HepG2 (cell line): ENCODE measurements around the gene PLCB2. TPM values are rescaled to one million over a fixed set of nuclear protein-coding genes. Genes with fewer than 3 reads are reported as not detected.

Experiments
- BRD4 ChIP-seq: sonication (generic); formaldehyde crosslinking; IDR thresholded peaks from 2 replicates; pipeline ENCODE4 v1.4.0; 2020; ENCODE audit warnings: missing genetic modification reagents
- ELF1 ChIP-seq: sonication (generic); formaldehyde crosslinking; IDR thresholded peaks from 2 replicates; pipeline ENCODE4 v1.4.0; 2020; ENCODE audit warnings: missing genetic modification reagents
- HNF4A ChIP-seq: sonication (generic); formaldehyde crosslinking; IDR thresholded peaks from 2 replicates; pipeline ENCODE4 v1.4.0; 2020; ENCODE audit warnings: missing genetic modification reagents
- MTF2 ChIP-seq: sonication (generic); formaldehyde crosslinking; IDR thresholded peaks from 2 replicates; pipeline ENCODE4 v1.5.0; 2020; ENCODE audit warnings: missing genetic modification reagents, borderline replicate concordance
- NR1H2 ChIP-seq: sonication (generic); formaldehyde crosslinking; IDR thresholded peaks from 2 replicates; pipeline ENCODE4 v1.8.1; 2022; ENCODE audit warnings: low read depth, missing genetic modification reagents, borderline replicate concordance
- RBAK ChIP-seq: sonication (generic); formaldehyde crosslinking; IDR thresholded peaks from 2 replicates; pipeline ENCODE4 v1.5.1; 2020; ENCODE audit warnings: mild to moderate bottlenecking, missing genetic modification reagents
- ZNF20 ChIP-seq: sonication (generic); formaldehyde crosslinking; IDR thresholded peaks from 2 replicates; pipeline ENCODE4 v1.4.0; 2020; ENCODE audit warnings: mild to moderate bottlenecking, moderate library complexity, missing genetic modification reagents
- ZNF224 ChIP-seq: sonication (generic); formaldehyde crosslinking; IDR thresholded peaks from 2 replicates; pipeline ENCODE4 v1.5.0; 2020; ENCODE audit warnings: mild to moderate bottlenecking, missing genetic modification reagents
- polyA plus RNA-seq, 8 experiments: library from polyadenylated mRNA; depleted of rRNA in 3 of 8; stranded (reverse) in 7 of 8; unstranded in 1 of 8; fragments of >200 nt; fragmentation: Illumina TruSeq in 4 of 8; extraction: Trizol in 4 of 8; gene quantifications; 2 replicates each; pipeline versions ENCODE4 v1.2.1 to v1.2.3, GENCODE V29; 2011 to 2016; ENCODE audit warnings: low read depth in 4 of 8, missing spikeins in 1 of 8, mixed read lengths in 1 of 8; ENCODE audit not compliant: insufficient read depth in 1 of 8
- total RNA-seq, 5 experiments: library from RNA; depleted of rRNA; stranded (reverse); fragments of >200 nt; fragmentation: Illumina TruSeq; extraction: Trizol; gene quantifications; 2 replicates each; pipeline ENCODE4 v1.2.3, GENCODE V29; 2016; ENCODE audit warnings: low read depth in 1 of 5
- TF ChIP-seq, protein P1 (sequence below): sonication (generic); formaldehyde crosslinking; IDR thresholded peaks from 2 replicates; pipeline ENCODE4 v1.5.0; 2020; ENCODE audit warnings: mild to moderate bottlenecking, missing genetic modification reagents, borderline replicate concordance
- TF ChIP-seq, protein P2 (sequence below): conservative IDR thresholded peaks from 2 replicates; pipeline ENCODE4 v1.6.1; 2018; ENCODE audit warnings: missing genetic modification reagents
- TF ChIP-seq, protein P3 (sequence below), 2 experiments: sonication (generic) in 1 of 2; formaldehyde crosslinking in 1 of 2; IDR thresholded peaks; 2 replicates each; pipeline versions ENCODE4 v1.6.1 to v1.9.0; 2014 to 2022; ENCODE audit warnings: antibody characterized with exemption in 1 of 2, borderline replicate concordance in 1 of 2, inconsistent platforms in 1 of 2, low read depth in 1 of 2, missing genetic modification reagents in 1 of 2
- TF ChIP-seq, protein P4 (sequence below): sonication (generic); formaldehyde crosslinking; IDR thresholded peaks from 2 replicates; pipeline ENCODE4 v1.4.0; 2020; ENCODE audit warnings: missing genetic modification reagents

PLCB2 gene
- total and polyA plus RNA-seq, 2 of the 13 experiments (the other 11 are each of a cell fraction or from before 2014, with no cell fraction given): 0.11 TPM; not detected in 1

DNA sequence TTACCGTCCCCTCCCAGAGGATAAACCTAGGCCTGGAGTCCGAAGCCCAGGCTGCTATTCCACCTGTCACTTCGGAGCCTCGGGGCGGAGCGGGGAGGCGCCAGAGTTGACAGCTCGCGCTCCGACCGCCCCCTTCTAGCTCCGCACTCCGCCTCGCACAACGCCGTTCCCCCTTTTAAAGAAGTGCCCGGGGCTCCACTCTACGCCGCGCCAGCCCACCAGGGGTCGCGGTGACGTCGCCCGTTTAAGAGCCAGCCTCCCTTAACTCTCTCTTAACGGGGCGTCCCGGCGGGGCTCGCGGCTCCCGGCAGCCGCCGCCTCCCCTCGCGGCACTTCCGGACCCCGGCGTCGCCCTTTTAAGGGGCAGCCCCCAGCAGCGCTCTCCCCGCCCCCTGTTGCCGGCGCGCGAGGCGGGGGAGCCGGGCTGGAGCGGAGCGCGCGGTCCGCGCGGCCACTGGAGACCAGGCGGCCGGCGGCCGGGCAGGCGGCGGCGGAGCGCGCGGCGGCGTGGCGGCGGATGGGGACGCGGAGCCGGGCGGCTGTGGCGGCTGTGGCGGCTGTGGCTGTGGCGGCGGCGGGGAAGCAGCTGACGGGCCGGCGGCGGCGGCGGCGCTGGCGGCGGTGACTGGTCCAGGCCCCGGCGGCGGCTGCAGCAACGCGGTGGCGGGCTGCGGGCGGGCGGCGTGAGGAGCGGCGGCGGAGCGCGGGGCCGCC is 15.7 kb upstream of the PLCB2 start, which contains the start of gene INAFM2 (continued):
- TF ChIP-seq HNF4A (CRISPR knock-in tag): no peak
- TF ChIP-seq, protein P1, sequence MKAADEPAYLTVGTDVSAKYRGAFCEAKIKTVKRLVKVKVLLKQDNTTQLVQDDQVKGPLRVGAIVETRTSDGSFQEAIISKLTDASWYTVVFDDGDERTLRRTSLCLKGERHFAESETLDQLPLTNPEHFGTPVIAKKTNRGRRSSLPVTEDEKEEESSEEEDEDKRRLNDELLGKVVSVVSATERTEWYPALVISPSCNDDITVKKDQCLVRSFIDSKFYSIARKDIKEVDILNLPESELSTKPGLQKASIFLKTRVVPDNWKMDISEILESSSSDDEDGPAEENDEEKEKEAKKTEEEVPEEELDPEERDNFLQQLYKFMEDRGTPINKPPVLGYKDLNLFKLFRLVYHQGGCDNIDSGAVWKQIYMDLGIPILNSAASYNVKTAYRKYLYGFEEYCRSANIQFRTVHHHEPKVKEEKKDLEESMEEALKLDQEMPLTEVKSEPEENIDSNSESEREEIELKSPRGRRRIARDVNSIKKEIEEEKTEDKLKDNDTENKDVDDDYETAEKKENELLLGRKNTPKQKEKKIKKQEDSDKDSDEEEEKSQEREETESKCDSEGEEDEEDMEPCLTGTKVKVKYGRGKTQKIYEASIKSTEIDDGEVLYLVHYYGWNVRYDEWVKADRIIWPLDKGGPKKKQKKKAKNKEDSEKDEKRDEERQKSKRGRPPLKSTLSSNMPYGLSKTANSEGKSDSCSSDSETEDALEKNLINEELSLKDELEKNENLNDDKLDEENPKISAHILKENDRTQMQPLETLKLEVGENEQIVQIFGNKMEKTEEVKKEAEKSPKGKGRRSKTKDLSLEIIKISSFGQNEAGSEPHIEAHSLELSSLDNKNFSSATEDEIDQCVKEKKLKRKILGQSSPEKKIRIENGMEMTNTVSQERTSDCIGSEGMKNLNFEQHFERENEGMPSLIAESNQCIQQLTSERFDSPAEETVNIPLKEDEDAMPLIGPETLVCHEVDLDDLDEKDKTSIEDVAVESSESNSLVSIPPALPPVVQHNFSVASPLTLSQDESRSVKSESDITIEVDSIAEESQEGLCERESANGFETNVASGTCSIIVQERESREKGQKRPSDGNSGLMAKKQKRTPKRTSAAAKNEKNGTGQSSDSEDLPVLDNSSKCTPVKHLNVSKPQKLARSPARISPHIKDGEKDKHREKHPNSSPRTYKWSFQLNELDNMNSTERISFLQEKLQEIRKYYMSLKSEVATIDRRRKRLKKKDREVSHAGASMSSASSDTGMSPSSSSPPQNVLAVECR (CRISPR knock-in tag): peak; percentile 88
- no peak for TF ChIP-seq MTF2 (CRISPR knock-in tag)
- TF ChIP-seq, protein P2, sequence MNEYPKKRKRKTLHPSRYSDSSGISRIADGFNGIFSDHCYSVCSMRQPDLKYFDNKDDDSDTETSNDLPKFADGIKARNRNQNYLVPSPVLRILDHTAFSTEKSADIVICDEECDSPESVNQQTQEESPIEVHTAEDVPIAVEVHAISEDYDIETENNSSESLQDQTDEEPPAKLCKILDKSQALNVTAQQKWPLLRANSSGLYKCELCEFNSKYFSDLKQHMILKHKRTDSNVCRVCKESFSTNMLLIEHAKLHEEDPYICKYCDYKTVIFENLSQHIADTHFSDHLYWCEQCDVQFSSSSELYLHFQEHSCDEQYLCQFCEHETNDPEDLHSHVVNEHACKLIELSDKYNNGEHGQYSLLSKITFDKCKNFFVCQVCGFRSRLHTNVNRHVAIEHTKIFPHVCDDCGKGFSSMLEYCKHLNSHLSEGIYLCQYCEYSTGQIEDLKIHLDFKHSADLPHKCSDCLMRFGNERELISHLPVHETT (CRISPR knock-in tag): no peak
- TF ChIP-seq, protein P3, sequence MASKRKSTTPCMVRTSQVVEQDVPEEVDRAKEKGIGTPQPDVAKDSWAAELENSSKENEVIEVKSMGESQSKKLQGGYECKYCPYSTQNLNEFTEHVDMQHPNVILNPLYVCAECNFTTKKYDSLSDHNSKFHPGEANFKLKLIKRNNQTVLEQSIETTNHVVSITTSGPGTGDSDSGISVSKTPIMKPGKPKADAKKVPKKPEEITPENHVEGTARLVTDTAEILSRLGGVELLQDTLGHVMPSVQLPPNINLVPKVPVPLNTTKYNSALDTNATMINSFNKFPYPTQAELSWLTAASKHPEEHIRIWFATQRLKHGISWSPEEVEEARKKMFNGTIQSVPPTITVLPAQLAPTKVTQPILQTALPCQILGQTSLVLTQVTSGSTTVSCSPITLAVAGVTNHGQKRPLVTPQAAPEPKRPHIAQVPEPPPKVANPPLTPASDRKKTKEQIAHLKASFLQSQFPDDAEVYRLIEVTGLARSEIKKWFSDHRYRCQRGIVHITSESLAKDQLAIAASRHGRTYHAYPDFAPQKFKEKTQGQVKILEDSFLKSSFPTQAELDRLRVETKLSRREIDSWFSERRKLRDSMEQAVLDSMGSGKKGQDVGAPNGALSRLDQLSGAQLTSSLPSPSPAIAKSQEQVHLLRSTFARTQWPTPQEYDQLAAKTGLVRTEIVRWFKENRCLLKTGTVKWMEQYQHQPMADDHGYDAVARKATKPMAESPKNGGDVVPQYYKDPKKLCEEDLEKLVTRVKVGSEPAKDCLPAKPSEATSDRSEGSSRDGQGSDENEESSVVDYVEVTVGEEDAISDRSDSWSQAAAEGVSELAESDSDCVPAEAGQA (IDR thresholded peaks at IDR 0.05; ENCODE audit: low read depth): peak; percentile 12; the same call in 1 of the 2 replicates
- TF ChIP-seq, protein P3 (CRISPR knock-in tag; IDR thresholded peaks at IDR 0.05; ENCODE audit: borderline replicate concordance): peak; percentile 67; the same call in 1 of the 2 replicates
- no peak for TF ChIP-seq ZNF224 (CRISPR knock-in tag)
- TF ChIP-seq NR1H2 (CRISPR knock-in tag): no peak
- no peak for TF ChIP-seq BRD4 (CRISPR knock-in tag)
- TF ChIP-seq RBAK (CRISPR knock-in tag): no peak
- TF ChIP-seq ZNF20 (CRISPR knock-in tag): no peak
- TF ChIP-seq, protein P4, sequence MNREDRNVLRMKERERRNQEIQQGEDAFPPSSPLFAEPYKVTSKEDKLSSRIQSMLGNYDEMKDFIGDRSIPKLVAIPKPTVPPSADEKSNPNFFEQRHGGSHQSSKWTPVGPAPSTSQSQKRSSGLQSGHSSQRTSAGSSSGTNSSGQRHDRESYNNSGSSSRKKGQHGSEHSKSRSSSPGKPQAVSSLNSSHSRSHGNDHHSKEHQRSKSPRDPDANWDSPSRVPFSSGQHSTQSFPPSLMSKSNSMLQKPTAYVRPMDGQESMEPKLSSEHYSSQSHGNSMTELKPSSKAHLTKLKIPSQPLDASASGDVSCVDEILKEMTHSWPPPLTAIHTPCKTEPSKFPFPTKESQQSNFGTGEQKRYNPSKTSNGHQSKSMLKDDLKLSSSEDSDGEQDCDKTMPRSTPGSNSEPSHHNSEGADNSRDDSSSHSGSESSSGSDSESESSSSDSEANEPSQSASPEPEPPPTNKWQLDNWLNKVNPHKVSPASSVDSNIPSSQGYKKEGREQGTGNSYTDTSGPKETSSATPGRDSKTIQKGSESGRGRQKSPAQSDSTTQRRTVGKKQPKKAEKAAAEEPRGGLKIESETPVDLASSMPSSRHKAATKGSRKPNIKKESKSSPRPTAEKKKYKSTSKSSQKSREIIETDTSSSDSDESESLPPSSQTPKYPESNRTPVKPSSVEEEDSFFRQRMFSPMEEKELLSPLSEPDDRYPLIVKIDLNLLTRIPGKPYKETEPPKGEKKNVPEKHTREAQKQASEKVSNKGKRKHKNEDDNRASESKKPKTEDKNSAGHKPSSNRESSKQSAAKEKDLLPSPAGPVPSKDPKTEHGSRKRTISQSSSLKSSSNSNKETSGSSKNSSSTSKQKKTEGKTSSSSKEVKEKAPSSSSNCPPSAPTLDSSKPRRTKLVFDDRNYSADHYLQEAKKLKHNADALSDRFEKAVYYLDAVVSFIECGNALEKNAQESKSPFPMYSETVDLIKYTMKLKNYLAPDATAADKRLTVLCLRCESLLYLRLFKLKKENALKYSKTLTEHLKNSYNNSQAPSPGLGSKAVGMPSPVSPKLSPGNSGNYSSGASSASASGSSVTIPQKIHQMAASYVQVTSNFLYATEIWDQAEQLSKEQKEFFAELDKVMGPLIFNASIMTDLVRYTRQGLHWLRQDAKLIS: no peak
- TF ChIP-seq ELF1 (CRISPR knock-in tag): peak; percentile 65
